Activated CD8-positive, alpha-beta memory T cell treated with anti-CD3 and anti-CD28 coated beads, Interleukin-2, amount 50 U/mL, for 1 hour (primary cell): ENCODE measurements around the gene DNMT3B.

Experiments
- DNase-seq: peaks from one replicate; pipeline ENCODE4 v3.0.0-alpha.2; 2020; ENCODE audit errors: extremely low read depth

DNMT3B gene

DNA sequence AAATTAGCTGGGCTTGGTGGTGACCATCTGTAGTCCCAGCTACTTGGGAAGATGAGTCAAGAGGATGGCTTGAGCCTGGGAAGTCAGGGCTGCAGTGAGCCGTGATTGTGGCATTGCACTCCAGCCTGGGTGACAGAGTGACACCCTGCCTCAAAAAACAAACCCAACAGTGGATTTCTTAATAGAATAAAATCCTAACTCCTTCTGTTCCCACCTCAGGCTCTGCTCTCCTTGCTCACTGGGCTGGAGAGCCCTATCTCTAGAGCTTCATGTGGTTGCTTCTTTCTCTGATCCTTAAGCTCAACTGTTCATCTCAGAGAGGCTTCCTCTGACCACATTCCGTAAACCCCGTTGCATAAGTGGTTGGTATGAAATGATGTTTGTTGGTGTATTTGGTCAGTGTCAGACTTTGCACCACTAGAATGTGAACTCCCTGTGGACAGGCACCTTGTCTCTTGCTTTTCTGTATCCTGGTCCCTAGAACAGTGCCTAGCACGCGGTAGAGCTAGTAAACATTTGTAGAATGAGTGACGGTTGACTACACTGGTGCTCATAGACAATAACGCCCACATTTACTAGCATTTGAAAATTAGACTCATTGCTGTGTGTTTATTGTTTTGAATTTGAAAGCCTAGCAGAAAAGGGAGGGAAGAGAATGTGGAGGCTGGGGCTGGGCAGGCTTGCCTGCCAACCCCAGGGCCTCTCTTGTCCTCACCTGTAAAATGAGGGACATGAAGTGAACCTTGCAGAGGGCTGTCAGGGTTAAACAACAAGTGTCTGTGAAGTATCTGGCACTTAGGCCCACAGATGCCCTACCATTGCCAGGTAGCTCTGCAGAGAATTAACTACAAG is 61.8 kb downstream of the DNMT3B start:
- no peak for DNase-seq

DNA sequence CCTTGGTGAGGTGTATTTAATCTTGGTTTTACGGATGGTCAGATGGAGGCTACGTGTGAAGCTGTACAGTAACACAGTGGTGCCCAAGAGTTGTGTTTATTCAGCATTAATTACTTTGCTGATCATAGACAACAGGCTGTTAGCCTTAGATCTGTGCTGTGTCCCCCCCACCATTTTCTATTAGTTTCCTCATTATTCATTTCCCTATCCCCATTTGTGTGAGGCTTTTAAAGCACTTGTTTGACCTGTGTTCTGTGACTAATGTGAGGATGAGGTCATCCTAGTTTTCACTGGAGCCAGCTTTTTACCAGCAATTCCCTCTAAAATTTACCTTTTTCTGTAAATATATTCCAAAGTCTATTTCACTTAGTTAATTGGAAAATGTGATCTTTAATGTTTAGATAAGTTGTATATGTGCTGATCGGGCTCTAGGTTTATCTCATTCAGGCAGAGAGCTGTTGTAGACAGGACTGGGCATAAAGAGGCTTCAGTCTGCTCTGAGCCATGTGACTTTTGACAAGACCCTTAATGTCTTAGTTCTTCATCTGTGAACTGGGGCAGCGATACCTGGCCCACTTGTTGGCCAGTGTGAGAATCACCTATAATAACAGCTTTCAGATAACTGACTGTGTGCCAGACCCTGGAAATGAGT is 66.0 kb downstream of the DNMT3B start:
- no peak for DNase-seq

- DNase-seq: no peak
Observed at GRCh38 chr20:32829311-32830005, 67.3 kb downstream of the DNMT3B start.

- DNase-seq: no peak
Observed at GRCh38 chr20:32830437-32830836, 68.3 kb downstream of the DNMT3B start.

- DNase-seq: no peak
Observed at GRCh38 chr20:32831982-32832381, 69.8 kb downstream of the DNMT3B start.

GRCh38 chr20:32832664-32833063 is 70.5 kb downstream of the DNMT3B start:
- DNase-seq: no peak

GRCh38 chr20:32834972-32835371 is 72.8 kb downstream of the DNMT3B start:
- DNase-seq: no peak

DNA sequence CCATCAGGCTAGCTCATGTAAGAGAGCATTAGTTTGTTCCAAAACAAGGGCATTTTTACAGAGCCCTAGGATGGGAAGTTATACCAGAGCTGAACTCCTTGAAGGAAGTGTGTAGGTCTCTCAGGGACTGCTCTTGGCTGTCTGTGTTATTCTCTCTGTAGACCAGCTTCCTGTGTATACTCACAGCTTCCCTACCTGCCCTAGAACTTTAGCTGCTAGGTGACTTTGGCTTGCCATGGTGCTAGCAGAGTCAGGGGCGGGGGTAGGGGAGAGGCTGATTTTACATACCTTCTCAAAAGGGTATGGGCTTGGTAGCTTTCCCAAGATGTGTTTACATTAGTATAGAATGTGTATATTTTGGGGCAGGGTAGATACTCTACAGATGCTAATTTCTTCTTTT is 75.0 kb downstream of the DNMT3B start:
- DNase-seq: no peak

- DNase-seq: no peak
Observed at GRCh38 chr20:32839227-32839981, 77.2 kb downstream of the DNMT3B start.

- DNase-seq: no peak
Observed at GRCh38 chr20:32839982-32840285, 77.7 kb downstream of the DNMT3B start.

DNA sequence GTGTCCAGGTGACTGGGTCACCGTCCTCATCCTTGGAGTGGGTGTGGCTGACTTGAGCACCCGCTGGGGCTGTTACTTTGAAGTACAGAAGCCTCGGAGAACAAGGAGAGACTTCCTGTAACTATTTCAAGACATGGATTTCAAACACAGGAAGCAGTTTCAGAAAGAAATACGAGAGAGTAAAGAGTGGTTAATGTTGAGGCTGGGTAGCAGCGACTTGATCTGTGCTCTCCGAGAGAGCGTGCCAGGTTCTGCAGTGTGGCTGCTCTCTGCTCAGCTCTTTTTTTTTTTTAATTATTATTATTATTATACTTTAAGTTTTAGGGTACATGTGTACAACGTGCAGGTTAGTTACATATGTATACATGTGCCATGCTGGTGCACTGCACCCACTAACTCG is 79.0 kb downstream of the DNMT3B start:
- no peak for DNase-seq

- DNase-seq: no peak
Observed at GRCh38 chr20:32841632-32842031, 79.4 kb downstream of the DNMT3B start.

- DNase-seq: no peak
Observed at GRCh38 chr20:32842688-32843524, 80.7 kb downstream of the DNMT3B start.

GRCh38 chr20:32845786-32846185 is 83.6 kb downstream of the DNMT3B start:
- no peak for DNase-seq

GRCh38 chr20:32846852-32847251 is 84.7 kb downstream of the DNMT3B start:
- DNase-seq: no peak

DNA sequence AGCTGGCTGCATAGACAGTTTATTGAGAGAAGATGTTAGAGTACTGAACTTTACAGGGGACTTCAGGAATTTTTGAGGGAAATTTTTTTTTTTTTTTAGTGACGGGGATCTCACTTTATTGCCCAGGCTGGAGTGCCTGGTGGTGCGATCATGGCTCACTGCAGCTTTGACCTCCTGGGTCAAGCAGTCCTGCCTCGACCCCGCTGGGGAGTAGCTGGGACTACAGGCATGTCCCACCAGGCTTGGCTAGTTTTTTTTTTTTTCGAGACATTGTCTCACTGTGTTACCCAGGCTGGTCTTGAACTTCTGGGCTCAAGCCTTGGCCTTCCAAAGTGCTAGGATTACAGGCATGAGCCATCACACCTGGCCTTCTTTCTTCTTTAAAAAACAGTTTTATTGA is 85.8 kb downstream of the DNMT3B start:
- DNase-seq: no peak

DNA sequence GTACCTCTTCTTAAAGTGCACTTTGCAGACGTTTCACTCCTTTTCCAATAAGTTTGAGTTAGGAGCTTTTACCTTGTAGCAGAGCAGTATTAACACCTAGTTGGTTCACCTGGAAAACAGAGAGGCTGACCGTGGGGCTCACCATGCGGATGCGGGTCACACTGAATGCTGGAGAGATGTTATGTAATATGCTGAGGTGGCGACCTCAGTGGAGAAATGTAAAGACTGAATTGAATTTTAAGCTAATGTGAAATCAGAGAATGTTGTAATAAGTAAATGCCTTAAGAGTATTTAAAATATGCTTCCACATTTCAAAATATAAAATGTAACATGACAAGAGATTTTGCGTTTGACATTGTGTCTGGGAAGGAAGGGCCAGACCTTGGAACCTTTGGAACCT is 86.7 kb downstream of the DNMT3B start:
- DNase-seq: no peak

GRCh38 chr20:32849577-32849976 is 87.4 kb downstream of the DNMT3B start:
- no peak for DNase-seq

- DNase-seq: no peak
Observed at GRCh38 chr20:32855387-32855786, 93.2 kb downstream of the DNMT3B start.

DNA sequence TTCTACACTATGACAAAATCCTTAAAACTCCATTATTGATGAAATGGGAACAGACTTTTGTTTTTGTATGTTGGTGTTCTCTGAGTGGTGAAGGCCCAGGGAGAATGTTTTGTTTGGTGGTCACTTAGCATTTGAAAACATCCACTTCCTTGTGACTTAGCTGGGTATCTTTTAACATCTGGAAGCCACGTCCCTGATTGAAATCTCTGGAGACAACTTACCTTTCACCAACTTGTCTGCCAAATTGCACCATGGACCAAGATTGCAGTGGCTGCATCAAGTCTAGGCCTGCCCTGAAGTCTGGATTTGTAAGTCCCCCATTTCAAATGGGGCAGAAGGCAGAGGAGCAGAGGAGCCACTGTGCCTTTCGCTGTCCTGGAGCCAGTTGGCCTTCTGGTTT is 96.0 kb downstream of the DNMT3B start:
- DNase-seq: no peak
